Activated naive CD8-positive, alpha-beta T cell treated with anti-CD3 and anti-CD28 coated beads, Interleukin-2, amount 50 U/mL, for 16 hours (primary cell): ENCODE measurements around the gene CAMTA1.

Experiments
- DNase-seq: peaks from one replicate; pipeline ENCODE4 v3.0.0-alpha.2; 2020; ENCODE audit warnings: low read depth, low spot score

The CAMTA1 gene

GRCh38 chr1:7609311-7609994 is 824.2 kb downstream of the CAMTA1 start:
- DNase-seq = no peak

GRCh38 chr1:7610106-7610731 is 825.0 kb downstream of the CAMTA1 start:
- DNase-seq = no peak

- no peak for DNase-seq
Observed at GRCh38 chr1:7610936-7611335, 825.7 kb downstream of the CAMTA1 start.

GRCh38 chr1:7611421-7612010 is 826.3 kb downstream of the CAMTA1 start:
- no peak for DNase-seq

- DNase-seq = no peak
Observed at GRCh38 chr1:7613106-7613850, 828.0 kb downstream of the CAMTA1 start.

- no peak for DNase-seq
Observed at GRCh38 chr1:7613851-7614205, 828.6 kb downstream of the CAMTA1 start.

GRCh38 chr1:7614576-7615074 is 829.4 kb downstream of the CAMTA1 start:
- DNase-seq = no peak

GRCh38 chr1:7615138-7615537 is 829.9 kb downstream of the CAMTA1 start:
- DNase-seq = no peak

GRCh38 chr1:7616076-7616832 is 831.0 kb downstream of the CAMTA1 start:
- no peak for DNase-seq

GRCh38 chr1:7616953-7617352 is 831.7 kb downstream of the CAMTA1 start:
- no peak for DNase-seq

GRCh38 chr1:7617826-7618225 is 832.6 kb downstream of the CAMTA1 start:
- DNase-seq = no peak

- DNase-seq = no peak
Observed at GRCh38 chr1:7620196-7620595, 834.9 kb downstream of the CAMTA1 start.

GRCh38 chr1:7621334-7622219 is 836.3 kb downstream of the CAMTA1 start:
- DNase-seq = no peak

- DNase-seq = no peak
Observed at GRCh38 chr1:7623842-7624241, 838.6 kb downstream of the CAMTA1 start.

GRCh38 chr1:7624791-7625355 is 839.6 kb downstream of the CAMTA1 start:
- no peak for DNase-seq

GRCh38 chr1:7625401-7625800 is 840.1 kb downstream of the CAMTA1 start:
- no peak for DNase-seq

GRCh38 chr1:7628273-7628672 is 843.0 kb downstream of the CAMTA1 start:
- no peak for DNase-seq

GRCh38 chr1:7629011-7629410 is 843.8 kb downstream of the CAMTA1 start:
- no peak for DNase-seq

GRCh38 chr1:7629465-7630195 is 844.4 kb downstream of the CAMTA1 start:
- DNase-seq = no peak

- no peak for DNase-seq
Observed at GRCh38 chr1:7630378-7630777, 845.1 kb downstream of the CAMTA1 start.
